Measurements from ENCODE around the gene TMTC3. TPM values are rescaled to one million over a fixed set of nuclear protein-coding genes. Genes with fewer than 3 reads are reported as not detected.
"Not testable (repeated sequence)": the region's sequence is repeated elsewhere in the genome, so short reads cannot be mapped to it uniquely, and the experiment has no call there.

TMTC3 gene
- total and polyA plus RNA-seq, 8 donors = 23.2 to 34.4 (median 26.1) TPM

GRCh38 chr12:88207921-88208620 is 66.0 kb downstream of the TMTC3 start:
- peaks cover 0 to 38% of the 10 kb centered on the region in 2 donors for H3K9me3 ChIP-seq
- no peaks in the 10 kb centered on the region for H3K27me3 ChIP-seq
- TF ChIP-seq, protein P1, sequence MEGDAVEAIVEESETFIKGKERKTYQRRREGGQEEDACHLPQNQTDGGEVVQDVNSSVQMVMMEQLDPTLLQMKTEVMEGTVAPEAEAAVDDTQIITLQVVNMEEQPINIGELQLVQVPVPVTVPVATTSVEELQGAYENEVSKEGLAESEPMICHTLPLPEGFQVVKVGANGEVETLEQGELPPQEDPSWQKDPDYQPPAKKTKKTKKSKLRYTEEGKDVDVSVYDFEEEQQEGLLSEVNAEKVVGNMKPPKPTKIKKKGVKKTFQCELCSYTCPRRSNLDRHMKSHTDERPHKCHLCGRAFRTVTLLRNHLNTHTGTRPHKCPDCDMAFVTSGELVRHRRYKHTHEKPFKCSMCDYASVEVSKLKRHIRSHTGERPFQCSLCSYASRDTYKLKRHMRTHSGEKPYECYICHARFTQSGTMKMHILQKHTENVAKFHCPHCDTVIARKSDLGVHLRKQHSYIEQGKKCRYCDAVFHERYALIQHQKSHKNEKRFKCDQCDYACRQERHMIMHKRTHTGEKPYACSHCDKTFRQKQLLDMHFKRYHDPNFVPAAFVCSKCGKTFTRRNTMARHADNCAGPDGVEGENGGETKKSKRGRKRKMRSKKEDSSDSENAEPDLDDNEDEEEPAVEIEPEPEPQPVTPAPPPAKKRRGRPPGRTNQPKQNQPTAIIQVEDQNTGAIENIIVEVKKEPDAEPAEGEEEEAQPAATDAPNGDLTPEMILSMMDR (IDR thresholded peaks at IDR 0.05) = no peak
- no peak overlapping the region for H3K27ac ChIP-seq
- peaks cover 0 to 3% of the 10 kb centered on the region in 2 donors for H3K4me1 ChIP-seq
- peak; percentile 80 for ATAC-seq
- peak in 3 of 4 donors; percentile 12 to 49 (median 34) for DNase-seq
- H3K36me3 ChIP-seq = no peaks in the 10 kb centered on the region
- intact Hi-C loops (cut with DNase I) = no loop called here
- H3K4me3 ChIP-seq = no peak overlapping the region

DNA sequence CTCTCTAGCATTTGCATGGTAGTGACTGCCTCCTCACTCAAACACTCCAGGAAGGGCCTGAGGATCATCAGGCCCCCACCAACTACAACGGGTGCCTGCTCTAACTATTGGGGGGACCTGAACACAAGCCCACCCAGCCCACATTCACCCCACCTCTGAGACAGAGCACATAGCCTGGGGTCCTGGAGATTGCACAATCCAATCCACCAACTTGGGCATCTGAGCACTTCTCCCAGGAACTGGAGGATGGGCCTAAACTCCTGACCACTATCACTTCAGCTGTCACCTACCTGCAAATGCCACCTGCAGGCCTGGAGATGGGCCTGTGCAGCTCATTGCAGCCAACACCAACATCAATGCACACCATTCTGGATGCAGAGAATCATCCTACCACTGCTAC is 66.6 kb downstream of the TMTC3 start:
- ATAC-seq = no peak
- no peaks in the 10 kb centered on the region for H3K36me3 ChIP-seq
- TF ChIP-seq, protein P1 (IDR thresholded peaks at IDR 0.05) = no peak
- H3K4me3 ChIP-seq = no peak overlapping the region
- peaks cover 0 to 40% of the 10 kb centered on the region in 2 donors for H3K9me3 ChIP-seq
- no peaks in the 10 kb centered on the region for H3K27me3 ChIP-seq
- intact Hi-C loops (cut with DNase I) = no loop called here
- DNase-seq = no peak
- H3K27ac ChIP-seq = no peak overlapping the region
- H3K4me1 ChIP-seq = peaks cover 0 to 3% of the 10 kb centered on the region in 2 donors

DNA sequence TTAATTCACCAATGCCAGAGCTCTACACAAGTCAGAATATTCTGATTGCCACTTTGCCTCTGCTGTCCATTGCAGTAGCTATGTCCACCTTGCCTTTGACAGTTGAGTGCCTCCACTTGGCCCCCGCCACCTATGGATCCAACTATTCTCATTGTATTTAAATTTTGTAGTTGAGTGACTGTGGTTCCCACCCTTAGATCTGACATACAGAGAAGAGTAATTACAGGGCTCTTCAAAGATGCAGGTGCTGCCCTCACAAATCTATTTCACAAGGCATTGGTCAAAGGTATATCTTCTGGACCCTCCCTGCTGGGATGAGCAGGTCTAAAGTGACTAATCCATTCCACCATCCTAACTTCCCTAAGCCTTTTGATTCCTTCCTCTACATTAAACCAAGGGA is 68.2 kb downstream of the TMTC3 start:
- H3K4me3 ChIP-seq; H3K36me3 ChIP-seq; DNase-seq; H3K27ac ChIP-seq; ATAC-seq; intact Hi-C loops (cut with DNase I); H3K4me1 ChIP-seq; H3K27me3 ChIP-seq: not testable (repeated sequence)
- H3K9me3 ChIP-seq = peaks cover 0 to 46% of the 10 kb centered on the region in 2 donors

DNA sequence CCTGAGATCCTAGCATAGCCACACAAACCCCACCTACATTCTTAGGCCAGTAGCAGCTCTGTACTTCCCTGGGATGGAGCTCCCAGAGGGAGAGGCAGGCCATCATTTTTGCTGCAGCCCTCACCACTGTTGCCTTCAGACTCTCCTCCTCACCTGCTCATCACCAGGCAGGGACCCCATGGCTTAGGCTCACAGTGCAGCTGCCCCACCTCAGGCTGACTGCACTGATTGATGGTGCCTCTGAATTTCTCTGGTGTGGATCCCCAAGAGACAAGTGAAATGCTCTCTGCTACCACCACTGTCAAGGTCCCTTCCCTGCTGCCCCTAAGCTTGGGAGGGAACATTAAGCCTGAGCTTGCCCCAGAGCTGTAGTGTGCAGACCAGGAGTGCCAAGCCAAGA is 76.2 kb downstream of the TMTC3 start:
- intact Hi-C loops (cut with DNase I) = no loop called here
- Histone ChIP-seq H3K27me3 (no peaks in the 10 kb centered on the region), H3K4me3 (no peak overlapping the region), H3K27ac (no peak overlapping the region), H3K4me1 (no peaks in the 10 kb centered on the region), H3K36me3 (no peaks in the 10 kb centered on the region), H3K9me3 (peaks cover 0 to 48% of the 10 kb centered on the region in 2 donors)
- no peak for DNase-seq
- TF ChIP-seq, protein P1 (IDR thresholded peaks at IDR 0.05) = no peak
- ATAC-seq = no peak

- H3K27ac ChIP-seq = no peak overlapping the region
- H3K4me1 ChIP-seq = no peaks in the 10 kb centered on the region
- no peaks in the 10 kb centered on the region for H3K27me3 ChIP-seq
- intact Hi-C loops (cut with DNase I) = no loop called here
- DNase-seq = no peak
- H3K4me3 ChIP-seq = no peak overlapping the region
- H3K9me3 ChIP-seq = peaks cover 0 to 48% of the 10 kb centered on the region in 2 donors
- H3K36me3 ChIP-seq = no peaks in the 10 kb centered on the region
- TF ChIP-seq, protein P1 (IDR thresholded peaks at IDR 0.05) = no peak
- ATAC-seq = no peak
Observed at GRCh38 chr12:88219861-88220260, 77.8 kb downstream of the TMTC3 start.

DNA sequence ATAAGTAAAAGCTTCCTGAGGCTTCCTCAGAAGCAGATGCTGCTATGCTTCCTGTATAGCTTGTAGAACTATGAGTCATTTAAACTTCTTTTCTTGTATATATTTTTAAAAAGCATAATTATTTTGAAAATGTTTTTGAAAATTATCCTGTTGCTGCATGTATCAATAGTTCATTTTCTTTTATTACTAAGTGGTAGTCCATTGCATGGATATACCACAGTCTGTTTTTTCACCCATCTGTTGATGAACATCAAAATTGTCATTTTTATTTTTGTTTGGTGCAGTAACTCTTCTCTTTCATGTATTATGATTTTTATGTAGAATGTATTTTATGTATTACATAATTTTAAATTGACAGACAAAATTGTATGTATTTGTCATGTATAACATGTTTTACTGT is 81.4 kb downstream of the TMTC3 start:
- Histone ChIP-seq H3K9me3 (peaks cover 0 to 48% of the 10 kb centered on the region in 2 donors), H3K36me3 (no peaks in the 10 kb centered on the region), H3K27ac (no peak overlapping the region), H3K4me1 (no peaks in the 10 kb centered on the region), H3K4me3 (no peak overlapping the region), H3K27me3 (no peaks in the 10 kb centered on the region)
- intact Hi-C loops (cut with DNase I) = no loop called here
- no peak for DNase-seq
- ATAC-seq = no peak
- TF ChIP-seq, protein P1 (IDR thresholded peaks at IDR 0.05) = no peak
